ENCODE data around the gene AIFM1.
A peak's percentile ranks its signal among the peaks of the same experiment; 100 is the strongest.

The AIFM1 gene

GRCh38 chrX:130167040-130167439 lies 1.4 kb upstream of the AIFM1 start:
- Histone ChIP-seq H3K9me3 (replicated peaks; ENCODE audit: insufficient read depth, low read length) (no peaks in the 10 kb centered on the region), H3K4me2 (ENCODE audit: low read depth, low read length) (peak overlapping the region; percentile 91), H3K36me3 (replicated peaks; ENCODE audit: insufficient read depth, low read length) (no peaks in the 10 kb centered on the region), H2AFZ (ENCODE audit: low read length) (no peak overlapping the region), H3K4me1 (ENCODE audit: low read length) (peaks cover 6% of the 10 kb centered on the region; the same call in 1 of the 2 replicates), H4K20me1 (ENCODE audit: insufficient read depth, low read length) (no peaks in the 10 kb centered on the region), H3K27ac (ENCODE audit: low read length) (no peak overlapping the region; the same call in 1 of the 2 replicates), H3K4me3 (ENCODE audit: low read length) (peak overlapping the region; percentile 78), H3F3A (ENCODE audit: insufficient read depth, low read length) (peaks cover 8% of the 10 kb centered on the region; the same call in 1 of the 2 replicates), H3K9me2 (replicated peaks; ENCODE audit: insufficient read depth, low read length) (no peaks in the 10 kb centered on the region), H3K27me3 (replicated peaks; ENCODE audit: insufficient read depth, low read length) (no peaks in the 10 kb centered on the region), H3K9ac (ENCODE audit: low read length) (peak overlapping the region; percentile 85; the same call in 1 of the 2 replicates), H3K79me2 (ENCODE audit: low read length) (peaks cover 29% of the 10 kb centered on the region)
- no peak for TF ChIP-seq CTCF (IDR thresholded peaks at IDR 0.05; ENCODE audit: low read length)
- no peak for TF ChIP-seq EZH2phosphoT487 (IDR thresholded peaks at IDR 0.05; ENCODE audit: low read length)
- TF ChIP-seq EZH2 (optimal IDR thresholded peaks at IDR 0.05; ENCODE audit: low read depth, low read length) = no peak
- DNase-seq = no peak

GRCh38 chrX:130166503-130166777 lies 799 bp upstream of the AIFM1 start:
- H2AFZ ChIP-seq (ENCODE audit: low read length) = peak overlapping the region; percentile 77
- no peak for TF ChIP-seq EZH2 (optimal IDR thresholded peaks at IDR 0.05; ENCODE audit: low read depth, low read length)
- no peak for TF ChIP-seq EZH2phosphoT487 (IDR thresholded peaks at IDR 0.05; ENCODE audit: low read length)
- no peak for TF ChIP-seq CTCF (IDR thresholded peaks at IDR 0.05; ENCODE audit: low read length)
- H3F3A ChIP-seq (ENCODE audit: insufficient read depth, low read length) = peaks cover 8% of the 10 kb centered on the region; the same call in 1 of the 2 replicates
- H3K4me3 ChIP-seq (ENCODE audit: low read length) = peak overlapping the region; percentile 78
- H3K27me3 ChIP-seq (replicated peaks; ENCODE audit: insufficient read depth, low read length) = no peaks in the 10 kb centered on the region
- peak overlapping the region; percentile 85 for H3K9ac ChIP-seq (ENCODE audit: low read length)
- H3K27ac ChIP-seq (ENCODE audit: low read length) = peak overlapping the region; percentile 97
- no peak for DNase-seq
- peaks cover 31% of the 10 kb centered on the region for H3K79me2 ChIP-seq (ENCODE audit: low read length)
- H3K9me3 ChIP-seq (replicated peaks; ENCODE audit: insufficient read depth, low read length) = no peaks in the 10 kb centered on the region
- no peaks in the 10 kb centered on the region for H4K20me1 ChIP-seq (ENCODE audit: insufficient read depth, low read length)
- no peaks in the 10 kb centered on the region for H3K36me3 ChIP-seq (replicated peaks; ENCODE audit: insufficient read depth, low read length)
- H3K4me1 ChIP-seq (ENCODE audit: low read length) = peaks cover 4% of the 10 kb centered on the region; the same call in 1 of the 2 replicates
- peak overlapping the region; percentile 91 for H3K4me2 ChIP-seq (ENCODE audit: low read depth, low read length)
- H3K9me2 ChIP-seq (replicated peaks; ENCODE audit: insufficient read depth, low read length) = no peaks in the 10 kb centered on the region

GRCh38 chrX:130165181-130165702 lies 399 bp downstream of the AIFM1 start:
- Histone ChIP-seq H3K36me3 (replicated peaks; ENCODE audit: insufficient read depth, low read length) (no peaks in the 10 kb centered on the region), H3K4me2 (ENCODE audit: low read depth, low read length) (peak overlapping the region; percentile 46), H3K9me2 (replicated peaks; ENCODE audit: insufficient read depth, low read length) (no peaks in the 10 kb centered on the region), H4K20me1 (ENCODE audit: insufficient read depth, low read length) (no peaks in the 10 kb centered on the region), H3K79me2 (ENCODE audit: low read length) (peaks cover 34% of the 10 kb centered on the region), H3K4me3 (ENCODE audit: low read length) (peak overlapping the region; percentile 78), H3K9me3 (replicated peaks; ENCODE audit: insufficient read depth, low read length) (no peaks in the 10 kb centered on the region), H3K9ac (ENCODE audit: low read length) (peak overlapping the region; percentile 85), H3K27me3 (replicated peaks; ENCODE audit: insufficient read depth, low read length) (no peaks in the 10 kb centered on the region), H3F3A (ENCODE audit: insufficient read depth, low read length) (peaks cover 8% of the 10 kb centered on the region; the same call in 1 of the 2 replicates), H3K4me1 (ENCODE audit: low read length) (peaks cover 4% of the 10 kb centered on the region; the same call in 1 of the 2 replicates), H2AFZ (ENCODE audit: low read length) (peak overlapping the region; percentile 77), H3K27ac (ENCODE audit: low read length) (peak overlapping the region; percentile 97)
- TF ChIP-seq EZH2 (optimal IDR thresholded peaks at IDR 0.05; ENCODE audit: low read depth, low read length) = no peak
- TF ChIP-seq CTCF (IDR thresholded peaks at IDR 0.05; ENCODE audit: low read length) = no peak
- no peak for TF ChIP-seq EZH2phosphoT487 (IDR thresholded peaks at IDR 0.05; ENCODE audit: low read length)
- DNase-seq = no peak

All from MM.1S (cell line).